LNCAP (cell line): Measurements from ENCODE around the gene LOC128125822.

ENCODE experiments used
- TF ChIP-seq, protein P1 (sequence below): fragments of 450-650 bp; IDR thresholded peaks from 2 replicates; pipeline ENCODE4 v1.5.1; 2017; ENCODE audit warnings: mild to moderate bottlenecking

Gene LOC128125822

GRCh38 chr6:63579937-63580703, 7.8 kb downstream of the LOC128125822 start:
- TF ChIP-seq, protein P1, sequence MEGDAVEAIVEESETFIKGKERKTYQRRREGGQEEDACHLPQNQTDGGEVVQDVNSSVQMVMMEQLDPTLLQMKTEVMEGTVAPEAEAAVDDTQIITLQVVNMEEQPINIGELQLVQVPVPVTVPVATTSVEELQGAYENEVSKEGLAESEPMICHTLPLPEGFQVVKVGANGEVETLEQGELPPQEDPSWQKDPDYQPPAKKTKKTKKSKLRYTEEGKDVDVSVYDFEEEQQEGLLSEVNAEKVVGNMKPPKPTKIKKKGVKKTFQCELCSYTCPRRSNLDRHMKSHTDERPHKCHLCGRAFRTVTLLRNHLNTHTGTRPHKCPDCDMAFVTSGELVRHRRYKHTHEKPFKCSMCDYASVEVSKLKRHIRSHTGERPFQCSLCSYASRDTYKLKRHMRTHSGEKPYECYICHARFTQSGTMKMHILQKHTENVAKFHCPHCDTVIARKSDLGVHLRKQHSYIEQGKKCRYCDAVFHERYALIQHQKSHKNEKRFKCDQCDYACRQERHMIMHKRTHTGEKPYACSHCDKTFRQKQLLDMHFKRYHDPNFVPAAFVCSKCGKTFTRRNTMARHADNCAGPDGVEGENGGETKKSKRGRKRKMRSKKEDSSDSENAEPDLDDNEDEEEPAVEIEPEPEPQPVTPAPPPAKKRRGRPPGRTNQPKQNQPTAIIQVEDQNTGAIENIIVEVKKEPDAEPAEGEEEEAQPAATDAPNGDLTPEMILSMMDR, result no peak

DNA sequence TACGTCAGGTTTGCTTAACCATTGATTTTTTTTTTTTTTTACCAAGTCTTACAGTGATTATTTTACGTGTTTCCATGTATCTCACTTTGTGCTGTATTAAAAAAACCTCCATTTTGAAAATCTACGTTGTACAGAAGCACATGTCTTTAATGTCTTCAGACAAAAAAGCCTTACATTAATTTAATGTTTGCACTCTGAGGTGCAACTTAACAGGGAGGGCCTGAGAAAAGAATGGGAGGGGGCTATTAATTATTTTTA, 8.4 kb downstream of the LOC128125822 start:
- TF ChIP-seq, protein P1, result no peak

DNA sequence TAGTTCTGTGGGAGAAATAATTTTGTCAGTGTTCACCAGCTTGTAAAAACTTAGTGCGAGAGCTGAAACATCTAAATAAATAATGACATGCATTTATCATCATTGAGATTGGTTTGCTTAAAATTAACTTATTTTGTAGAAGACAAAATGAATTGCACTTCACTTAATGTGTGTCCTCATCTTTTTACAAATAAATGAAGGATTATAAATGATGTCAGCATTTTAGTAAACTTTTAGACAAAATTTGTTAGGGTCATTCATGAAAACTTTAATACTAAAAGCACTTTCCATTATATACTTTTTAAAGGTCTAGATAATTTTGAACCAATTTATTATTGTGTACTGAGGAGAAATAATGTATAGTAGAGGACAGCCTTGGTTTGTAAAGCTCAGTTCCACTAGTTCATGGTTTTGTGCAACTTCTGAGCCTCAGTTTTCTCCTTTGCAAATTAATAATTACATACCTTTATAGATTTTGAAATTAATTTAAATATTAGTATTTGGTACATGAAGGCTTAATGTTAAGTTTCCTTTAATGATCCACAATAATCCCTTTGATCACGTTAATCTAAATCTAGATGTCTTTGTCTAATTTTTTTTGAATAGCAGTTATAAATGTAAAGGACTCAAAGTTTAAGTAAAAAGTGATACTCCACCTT, 9.2 kb downstream of the LOC128125822 start:
- TF ChIP-seq, protein P1, result no peak

GRCh38 chr6:63582579-63583231, 10.4 kb downstream of the LOC128125822 start:
- TF ChIP-seq, protein P1, result no peak

DNA sequence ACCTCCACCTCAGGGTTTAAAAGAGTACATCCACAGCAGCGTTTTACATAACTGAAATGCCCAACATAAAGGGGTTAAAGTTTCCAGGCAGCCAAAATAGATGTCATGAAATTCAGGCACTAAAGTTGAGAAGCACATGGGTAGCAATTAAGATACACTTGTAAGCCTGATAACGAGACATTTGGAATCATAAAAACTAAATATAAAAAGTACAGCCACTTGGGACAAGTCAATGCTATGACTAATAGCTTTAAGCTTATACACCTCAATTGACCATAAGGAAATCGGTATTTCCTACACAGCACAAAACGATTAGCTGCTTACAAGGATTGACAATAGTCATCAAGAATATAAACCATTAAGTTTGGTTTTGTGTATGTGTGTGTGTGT, 11.8 kb downstream of the LOC128125822 start:
- TF ChIP-seq, protein P1, result no peak

GRCh38 chr6:63584566-63584965, 12.3 kb downstream of the LOC128125822 start:
- TF ChIP-seq, protein P1, result no peak

DNA sequence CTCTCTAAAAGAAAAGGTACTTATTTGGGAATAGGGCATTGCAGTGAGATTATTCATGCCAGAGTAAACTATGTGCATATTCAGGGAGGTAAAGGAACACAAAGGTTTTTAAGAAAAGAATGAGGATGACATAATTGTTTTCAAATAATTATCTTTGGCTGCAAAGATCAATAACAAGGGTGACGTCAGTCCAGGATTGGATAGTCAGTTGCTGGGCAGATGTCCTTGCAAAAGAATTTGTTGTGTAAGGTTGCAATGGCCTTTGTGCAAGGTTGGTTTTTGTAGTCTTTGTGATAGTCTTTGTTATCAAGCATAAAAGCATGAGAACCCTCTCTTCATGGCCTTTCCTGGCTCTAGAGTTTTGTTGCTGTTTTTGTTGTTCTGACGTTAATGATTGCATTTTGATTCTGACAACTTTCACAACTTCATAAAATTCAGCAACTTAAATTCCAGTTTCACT, 17.7 kb downstream of the LOC128125822 start:
- TF ChIP-seq, protein P1, result no peak
